IMR-90 (cell line): Measurements from ENCODE around the gene SLC26A11. TPM values are rescaled to one million over a fixed set of nuclear protein-coding genes. Genes with fewer than 3 reads are reported as not detected.

Source experiments
- ATAC-seq: fragments of 200-7000 bp; cut with Tn5 transposase; 2 replicates; pipeline ENCODE4 v1.9.1; 2020; ENCODE audit warnings: low read depth, mild to moderate bottlenecking, moderate library complexity
- BruUV-seq: library from RNA; stranded (reverse); fragments of 400-500 nt; replicated peaks from 2 replicates; lab custom pipeline; 2021; lab: Mats Ljungman, UMichigan
- CTCF ChIA-PET: fragments of 300-600 bp; formaldehyde crosslinking; extraction: SDS; loops from one replicate; lab custom pipeline; 2021; ENCODE audit warnings: antibody characterized with exemption; lab: Yijun Ruan, JAX
- POLR2A ChIA-PET: fragments of 300-600 bp; sonication (Branson Sonifier 250); formaldehyde crosslinking; loops from one replicate; lab custom pipeline; 2022; ENCODE audit warnings: antibody characterized with exemption; ENCODE audit not compliant: unreplicated experiment; lab: Charles Lee
- DNase-seq: peaks from one replicate; pipeline ENCODE4 v3.0.0; 2013
- H2AFZ ChIP-seq: replicated peaks from 2 replicates; pipeline ENCODE3; 2013; ENCODE audit warnings: low read length, mild to moderate bottlenecking; ENCODE audit not compliant: poor library complexity
- H2AK5ac ChIP-seq: 2 replicates; pipeline ENCODE4 v1.6.1; 2013; ENCODE audit warnings: low read depth, low read length, inconsistent platforms
- H2AK9ac ChIP-seq: replicated peaks from 2 replicates; pipeline ENCODE3; 2013; ENCODE audit warnings: mild to moderate bottlenecking, low read depth, low read length, moderate library complexity; ENCODE audit not compliant: poor library complexity
- H2BK120ac ChIP-seq: 2 replicates; pipeline ENCODE4 v1.6.1; 2013; ENCODE audit warnings: low read depth, low read length, inconsistent platforms
- H2BK15ac ChIP-seq: 3 replicates; pipeline ENCODE4 v1.6.1; 2013; ENCODE audit warnings: low read depth, low read length, inconsistent platforms
- H2BK20ac ChIP-seq: 2 replicates; pipeline ENCODE4 v1.6.1; 2013; ENCODE audit warnings: low read depth, mild to moderate bottlenecking, inconsistent platforms, low read length, moderate library complexity
- H2BK5ac ChIP-seq: 2 replicates; pipeline ENCODE4 v1.6.1; 2013; ENCODE audit warnings: mild to moderate bottlenecking, low read depth, low read length, inconsistent platforms; ENCODE audit not compliant: poor library complexity, severe bottlenecking
- H3K14ac ChIP-seq: replicated peaks from 2 replicates; pipeline ENCODE4 v1.6.1; 2013; ENCODE audit warnings: low read depth, low read length, inconsistent platforms
- H3K18ac ChIP-seq: 2 replicates; pipeline ENCODE4 v1.6.1; 2013; ENCODE audit warnings: low read depth, low read length, control low read depth
- H3K23ac ChIP-seq: 2 replicates; pipeline ENCODE4 v1.6.1; 2013; ENCODE audit warnings: low read depth, low read length, inconsistent platforms
- H3K27ac ChIP-seq: 2 replicates; pipeline ENCODE4 v1.5.1; 2013; ENCODE audit warnings: mild to moderate bottlenecking, control low read depth, low read length; ENCODE audit not compliant: insufficient read depth
- H3K27me3 ChIP-seq: 2 replicates; pipeline ENCODE4 v1.6.1; 2013; ENCODE audit warnings: low read length; ENCODE audit not compliant: control insufficient read depth, insufficient read depth
- H3K36me3 ChIP-seq: 2 replicates; pipeline ENCODE4 v1.6.1; 2013; ENCODE audit warnings: low read length, mixed read lengths; ENCODE audit not compliant: control insufficient read depth, insufficient read depth
- H3K4ac ChIP-seq: 2 replicates; pipeline ENCODE4 v1.6.1; 2013; ENCODE audit warnings: low read depth, low read length, inconsistent platforms
- H3K4me1 ChIP-seq: 2 replicates; pipeline ENCODE4 v1.6.1; 2013; ENCODE audit warnings: low read length, mixed read lengths; ENCODE audit not compliant: control insufficient read depth, insufficient read depth
- H3K4me2 ChIP-seq: 2 replicates; pipeline ENCODE4 v1.6.1; 2013; ENCODE audit warnings: low read depth, mild to moderate bottlenecking, control low read depth, low read length, moderate library complexity
- H3K4me3 ChIP-seq: 2 replicates; pipeline ENCODE4 v1.5.1; 2013; ENCODE audit warnings: low read depth, mild to moderate bottlenecking, control low read depth, low read length, moderate library complexity; ENCODE audit not compliant: insufficient read depth
- H3K56ac ChIP-seq: 2 replicates; pipeline ENCODE4 v1.6.1; 2013; ENCODE audit warnings: low read length, inconsistent platforms; ENCODE audit not compliant: insufficient read depth; ENCODE audit errors: extremely low read depth
- H3K79me1 ChIP-seq, 2 experiments: 2 replicates each; pipeline ENCODE4 v1.6.1; 2013; ENCODE audit warnings: low read length in 2 of 2, inconsistent platforms in 1 of 2, low read depth in 1 of 2
- H3K9ac ChIP-seq: 2 replicates; pipeline ENCODE4 v1.6.1; 2013; ENCODE audit warnings: low read depth, low read length, control low read depth
- H3K9me1 ChIP-seq: 2 replicates; pipeline ENCODE4 v1.6.1; 2013; ENCODE audit warnings: low read length, inconsistent platforms; ENCODE audit not compliant: insufficient read depth
- H3K9me3 ChIP-seq: 2 replicates; pipeline ENCODE4 v1.6.1; 2013; ENCODE audit warnings: low read length; ENCODE audit not compliant: control insufficient read depth, insufficient read depth
- H4K20me1 ChIP-seq: 2 replicates; pipeline ENCODE4 v1.6.1; 2013; ENCODE audit warnings: low read length, inconsistent platforms; ENCODE audit not compliant: insufficient read depth
- H4K5ac ChIP-seq: 2 replicates; pipeline ENCODE4 v1.6.1; 2013; ENCODE audit warnings: mild to moderate bottlenecking, low read depth, low read length, control low read depth
- H4K8ac ChIP-seq, 2 experiments: 2 replicates each; pipeline ENCODE4 v1.6.1; 2013; ENCODE audit warnings: low read depth in 2 of 2, low read length in 2 of 2, control low read depth in 1 of 2, inconsistent platforms in 1 of 2
- H4K91ac ChIP-seq: 2 replicates; pipeline ENCODE4 v1.6.1; 2013; ENCODE audit warnings: low read depth, low read length, inconsistent platforms; ENCODE audit not compliant: insufficient read depth
- BHLHE40 ChIP-seq: fragments of 150-350 bp; IDR thresholded peaks from 2 replicates; pipeline ENCODE4 v1.6.1; 2016; ENCODE audit warnings: mild to moderate bottlenecking, low read depth, low read length
- CEBPB ChIP-seq: IDR thresholded peaks from 2 replicates; pipeline ENCODE4 v1.6.1; 2012; ENCODE audit warnings: low read depth, low read length, improper control_type of control experiment
- CHD1 ChIP-seq: IDR thresholded peaks from 2 replicates; pipeline ENCODE4 v1.6.1; 2012; ENCODE audit warnings: low read depth, low read length, improper control_type of control experiment
- CTCF ChIP-seq: conservative IDR thresholded peaks from 2 replicates; pipeline ENCODE4 v1.5.1; 2012; ENCODE audit warnings: mild to moderate bottlenecking, low read depth, low read length, improper control_type of control experiment
- ELK1 ChIP-seq: fragments of 150-350 bp; IDR thresholded peaks from 2 replicates; pipeline ENCODE4 v1.6.1; 2016; ENCODE audit warnings: low read depth, mild to moderate bottlenecking, low read length, moderate library complexity, borderline replicate concordance
- FOS ChIP-seq: fragments of 150-350 bp; IDR thresholded peaks from 2 replicates; pipeline ENCODE4 v1.6.1; 2016; ENCODE audit warnings: low read depth, low read length
- MAFK ChIP-seq: IDR thresholded peaks from 2 replicates; pipeline ENCODE4 v1.6.1; 2012; ENCODE audit warnings: low read depth, low read length, improper control_type of control experiment
- MAZ ChIP-seq: IDR thresholded peaks from 2 replicates; pipeline ENCODE4 v1.6.1; 2012; ENCODE audit warnings: low read depth, mild to moderate bottlenecking, low read length, improper control_type of control experiment, moderate library complexity, borderline replicate concordance
- MXI1 ChIP-seq: IDR thresholded peaks from 2 replicates; pipeline ENCODE4 v1.6.1; 2012; ENCODE audit warnings: low read depth, mild to moderate bottlenecking, low read length, moderate library complexity, borderline replicate concordance
- NFE2L2 ChIP-seq: fragments of 150-350 bp; IDR thresholded peaks from 2 replicates; pipeline ENCODE4 v1.6.1; 2016; ENCODE audit warnings: low read depth, mild to moderate bottlenecking, low read length
- POLR2A ChIP-seq: IDR thresholded peaks from 2 replicates; pipeline ENCODE4 v1.6.1; 2012; ENCODE audit warnings: mild to moderate bottlenecking, low read depth, low read length
- RAD21 ChIP-seq: IDR thresholded peaks from 2 replicates; pipeline ENCODE4 v1.6.1; 2012; ENCODE audit warnings: low read length, improper control_type of control experiment
- RCOR1 ChIP-seq: IDR thresholded peaks from 2 replicates; pipeline ENCODE4 v1.6.1; 2012; ENCODE audit warnings: mild to moderate bottlenecking, low read length, improper control_type of control experiment; ENCODE audit not compliant: insufficient replicate concordance
- RFX5 ChIP-seq: IDR thresholded peaks from 2 replicates; pipeline ENCODE4 v1.8.0; 2012; ENCODE audit warnings: low read depth, mild to moderate bottlenecking, low read length, moderate library complexity
- SMC3 ChIP-seq: fragments of 150-350 bp; IDR thresholded peaks from 2 replicates; pipeline ENCODE4 v1.6.1; 2016; ENCODE audit warnings: low read depth, mild to moderate bottlenecking, antibody characterized with exemption, low read length, moderate library complexity
- USF2 ChIP-seq: fragments of 150-350 bp; IDR thresholded peaks from 2 replicates; pipeline ENCODE4 v1.6.1; 2017; ENCODE audit warnings: mild to moderate bottlenecking, antibody characterized with exemption, low read length, low read depth
- WGBS, 2 experiments: methylation state at CpG; one replicate each; pipeline versions ENCODE4 v1.1.5 to v1.1.7; 2013; ENCODE audit warnings: missing lambda C conversion rate in 2 of 2; ENCODE audit not compliant: insufficient read length in 1 of 2; ENCODE audit errors: extremely low coverage in 2 of 2; 5-methylcytosine and 5-hydroxymethylcytosine counted together
- dilution Hi-C: fragments of 300-500 bp; cut with HindIII; formaldehyde crosslinking; loops from one replicate; pipeline ENCODE4 v1.14.3; 2018; ENCODE audit warnings: low sequenced_read_pairs; ENCODE audit not compliant: unreplicated experiment
- in situ Hi-C: fragments of 300-500 bp; cut with MboI; formaldehyde crosslinking; loops from 3 replicates; pipeline ENCODE4 v1.14.3; 2019; ENCODE audit warnings: low sequenced_read_pairs, inconsistent platforms, mixed read lengths
- intact Hi-C: fragments of 100-400 bp; cut with micrococcal nuclease; formaldehyde crosslinking; loops from 2 replicates; pipeline ENCODE4 v1.10.0; 2022
- polyA plus RNA-seq, 3 experiments: library from polyadenylated mRNA; depleted of rRNA; stranded (reverse); fragments of >200 nt; gene quantifications; 2 replicates each; pipeline ENCODE4 v1.2.3, GENCODE V29; 2012; ENCODE audit warnings: low replicate concordance in 1 of 3
- total RNA-seq: library from RNA; depleted of rRNA; stranded (reverse); fragments of >200 nt; gene quantifications from 2 replicates; pipeline ENCODE4 v1.2.3, GENCODE V29; 2012

SLC26A11 gene
- total and polyA plus RNA-seq, 2 of the 4 experiments (the other 2 are of a cell fraction) = 3.2 to 15.6 TPM

DNA sequence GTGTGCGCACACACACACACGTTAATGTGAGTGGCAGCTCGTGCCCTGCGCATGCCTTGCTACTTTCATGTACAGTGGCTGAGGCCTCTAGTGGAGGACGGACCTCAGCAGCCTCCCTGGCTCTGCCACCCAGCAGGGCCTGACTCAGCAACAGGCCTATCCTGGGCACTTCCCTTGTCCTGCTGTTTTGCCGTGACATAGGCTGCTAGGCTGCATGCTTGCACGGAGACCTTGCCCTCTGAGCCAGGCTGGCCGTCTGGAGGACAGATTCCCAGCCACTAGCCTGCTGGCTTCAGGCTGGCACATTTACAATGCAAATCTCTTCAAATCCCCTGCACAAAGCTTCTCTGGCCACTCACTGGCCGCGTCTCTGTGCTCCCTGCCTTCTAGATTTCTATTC, 49.9 kb downstream of the SLC26A11 start:
- intact Hi-C loops (no loop called here), in situ Hi-C loops (no loop called here), dilution Hi-C loops (no loop called here)
- BruUV-seq = no TSS peak
- Histone ChIP-seq H2AFZ (peak overlapping the region; percentile 48), H3K4me1 (no peaks in the 10 kb centered on the region), H2BK20ac (no peak overlapping the region), H3K9ac (no peak overlapping the region), H2BK120ac (no peak overlapping the region), H3K23ac (no peak overlapping the region), H2AK9ac (no peak overlapping the region), H4K20me1 (peaks cover 16% of the 10 kb centered on the region; the same call in 1 of the 2 replicates), H2AK5ac (no peak overlapping the region), H3K9me1 (peaks cover 13% of the 10 kb centered on the region), H3K56ac (no peak overlapping the region), H3K27ac (no peak overlapping the region), H4K5ac (no peak overlapping the region), H2BK15ac (no peak overlapping the region), H3K27me3 (no peaks in the 10 kb centered on the region), H3K4me2 (no peak overlapping the region), H3K18ac (no peak overlapping the region), H3K14ac (no peak overlapping the region), H4K91ac (no peak overlapping the region), H3K4me3 (no peak overlapping the region), H3K79me1 (peaks cover 14 to 54% of the 10 kb centered on the region in 2 experiments), H3K4ac (no peak overlapping the region), H3K9me3 (no peaks in the 10 kb centered on the region), H2BK5ac (no peak overlapping the region), H4K8ac (no peak overlapping the region), H3K36me3 (peaks cover 51% of the 10 kb centered on the region)
- CTCF ChIA-PET = no interaction called here
- ATAC-seq (no peak), DNase-seq (no peak)
- POLR2A ChIA-PET = no interaction called here
- TF ChIP-seq NFE2L2 = no peak
- TF ChIP-seq FOS = no peak
- no peak for TF ChIP-seq POLR2A
- no peak for TF ChIP-seq USF2
- no peak for TF ChIP-seq RAD21
- TF ChIP-seq MAZ = no peak
- no peak for TF ChIP-seq ELK1
- TF ChIP-seq MXI1 = no peak
- no peak for TF ChIP-seq SMC3
- no peak for TF ChIP-seq CHD1
- no peak for TF ChIP-seq CEBPB
- no peak for TF ChIP-seq BHLHE40
- no peak for TF ChIP-seq MAFK
- no peak for TF ChIP-seq CTCF
- TF ChIP-seq RFX5 = no peak
- no peak for TF ChIP-seq RCOR1
- WGBS, 2 experiments = 74% methylated on average over 8 of the region's 10 CpGs; no CpG with 5 or more reads in 1 of the 2 experiments
